Activated T-cell treated with anti-CD3 and anti-CD28 coated beads for 48 hours (primary cell): ENCODE data around the gene CCDC148.
"Not testable (repeated sequence)": the region's sequence is repeated elsewhere in the genome, so short reads cannot be mapped to it uniquely, and the experiment has no call there.

Experiments
- DNase-seq: peaks from one replicate; pipeline ENCODE4 v3.0.0-alpha.2; 2020; ENCODE audit warnings: low read depth

Gene CCDC148

DNA sequence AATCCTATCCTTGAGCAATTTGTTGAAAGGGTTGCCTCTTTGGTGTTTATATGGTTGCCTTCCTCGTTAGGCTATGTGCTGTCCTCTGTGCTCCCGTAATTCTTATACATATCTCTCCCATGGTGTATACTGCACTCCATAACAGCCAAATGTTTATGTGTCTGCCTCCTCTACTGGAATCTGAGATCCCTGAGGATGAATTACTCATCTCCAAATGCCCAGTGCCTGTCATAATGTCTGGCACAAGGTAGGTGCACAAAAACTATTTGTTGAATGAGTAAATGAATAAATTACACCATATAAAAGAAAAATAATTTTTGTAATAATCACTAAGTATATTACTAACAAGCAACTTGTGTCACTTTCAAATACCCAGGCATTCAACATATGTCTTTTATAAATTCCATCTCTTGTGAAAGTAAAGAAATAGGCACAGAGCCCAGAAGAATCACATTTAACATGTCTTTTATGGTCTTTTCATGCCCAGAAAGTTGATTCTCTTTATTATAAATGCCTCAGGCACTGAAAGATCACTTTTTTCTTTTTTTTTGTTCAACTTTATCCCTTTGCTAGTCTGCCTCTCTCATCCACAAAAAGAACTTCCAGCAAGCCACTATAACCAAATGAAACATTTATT, 164.9 kb downstream of the CCDC148 start:
- DNase-seq: no peak

DNA sequence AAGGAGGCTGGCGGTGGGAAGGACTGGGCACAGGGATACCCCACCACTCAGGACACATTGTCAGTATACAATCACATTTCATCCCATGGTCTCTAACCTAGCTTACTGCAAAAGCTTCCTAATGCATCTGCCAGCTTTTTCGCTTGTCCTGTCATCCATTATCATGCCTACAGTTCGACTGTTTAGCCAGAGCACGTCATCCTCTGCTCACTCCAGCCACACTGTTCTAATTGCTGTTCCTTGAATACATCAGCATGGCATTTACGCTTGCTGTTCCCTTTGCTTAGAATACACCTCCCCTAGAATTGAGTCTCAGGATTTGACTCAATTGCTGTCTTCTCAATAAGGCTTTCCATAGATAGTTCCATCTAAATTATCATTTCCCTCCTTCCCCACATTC, 166.3 kb downstream of the CCDC148 start:
- DNase-seq: no peak

- DNase-seq: no peak
Measured at GRCh38 chr2:158276619-158277471, 179.7 kb downstream of the CCDC148 start.

GRCh38 chr2:158273791-158274190, 182.8 kb downstream of the CCDC148 start:
- no peak for DNase-seq

- DNase-seq: no peak
Measured at GRCh38 chr2:158270536-158270935, 186.0 kb downstream of the CCDC148 start.

GRCh38 chr2:158269143-158269542, 187.4 kb downstream of the CCDC148 start:
- no peak for DNase-seq

GRCh38 chr2:158266111-158266510, 190.4 kb downstream of the CCDC148 start:
- no peak for DNase-seq

GRCh38 chr2:158255257-158255656, 201.3 kb downstream of the CCDC148 start:
- no peak for DNase-seq

DNA sequence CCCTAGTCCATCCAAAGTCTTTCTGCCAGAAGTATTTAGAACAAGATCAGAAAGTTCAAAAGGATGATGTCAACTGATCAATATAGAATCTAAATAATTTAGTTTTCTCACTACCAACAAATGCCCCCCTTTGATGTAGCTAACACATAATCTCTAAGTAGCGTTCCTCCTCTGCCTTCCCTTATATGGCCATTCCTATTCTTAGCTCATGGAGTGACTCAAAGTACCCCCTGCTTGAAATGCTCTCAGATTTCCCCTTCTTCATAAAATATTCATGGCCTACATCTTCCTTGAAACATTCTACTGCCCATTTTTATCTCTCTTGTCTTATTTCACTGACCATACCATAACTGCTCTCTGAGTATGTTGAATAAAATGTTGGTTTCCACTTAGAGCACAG, 203.4 kb downstream of the CCDC148 start:
- DNase-seq: no peak

DNA sequence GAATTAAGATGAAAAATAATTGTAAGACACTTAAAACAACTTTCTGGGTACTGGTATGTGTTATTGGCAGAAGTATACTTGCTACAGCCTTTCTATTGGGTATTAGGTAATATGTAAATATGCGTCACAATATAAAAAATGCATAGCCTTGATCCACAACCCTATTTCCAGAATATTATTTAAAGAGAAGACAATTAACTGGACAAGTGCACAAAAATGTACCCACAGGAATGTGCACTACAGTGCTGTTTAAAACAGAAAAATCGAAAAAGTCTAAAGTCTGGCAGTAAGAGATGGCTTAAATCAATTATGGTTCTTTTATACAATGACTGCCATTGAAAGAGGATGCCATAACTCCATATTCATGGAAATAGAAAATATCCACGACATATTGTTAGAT, 205.2 kb downstream of the CCDC148 start:
- DNase-seq: no peak

DNA sequence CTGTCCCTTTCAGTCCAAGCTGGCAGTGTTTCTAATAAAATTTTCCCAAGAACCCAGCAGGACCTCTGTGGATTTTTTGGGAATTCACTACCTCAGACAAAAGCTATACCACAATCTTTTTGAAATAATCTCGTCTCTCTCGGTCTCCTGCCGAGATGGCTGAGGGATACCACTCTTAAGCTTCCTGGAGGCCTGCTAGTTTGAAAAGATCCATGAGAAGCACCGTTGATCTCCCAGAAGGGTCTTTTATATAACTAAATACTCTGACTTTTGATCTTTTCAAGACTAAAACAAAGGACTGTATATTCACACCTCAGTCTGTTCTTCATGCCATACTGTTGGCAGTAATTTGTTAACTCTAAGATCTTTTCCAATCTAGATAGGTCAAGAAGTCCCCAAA, 213.2 kb downstream of the CCDC148 start:
- DNase-seq: no peak

DNA sequence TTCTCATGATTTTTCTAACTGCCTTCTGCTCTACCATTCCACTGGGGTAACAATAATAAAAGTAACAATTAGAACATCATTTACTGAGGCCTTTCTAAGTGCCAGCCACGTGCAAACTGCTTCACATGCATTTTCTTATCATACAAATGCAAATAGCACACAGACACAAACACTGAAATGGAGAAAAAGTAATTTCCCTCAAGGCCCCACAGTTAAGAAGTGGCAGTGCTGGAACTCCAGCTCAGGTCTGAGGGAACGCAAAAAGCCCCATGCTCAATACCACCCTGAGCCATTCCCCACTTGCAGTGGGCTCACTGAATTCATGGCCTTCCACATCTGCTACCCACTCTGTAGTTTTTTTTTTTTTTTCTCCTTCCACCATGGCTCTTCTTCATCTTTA, 214.3 kb downstream of the CCDC148 start:
- DNase-seq: no peak

DNA sequence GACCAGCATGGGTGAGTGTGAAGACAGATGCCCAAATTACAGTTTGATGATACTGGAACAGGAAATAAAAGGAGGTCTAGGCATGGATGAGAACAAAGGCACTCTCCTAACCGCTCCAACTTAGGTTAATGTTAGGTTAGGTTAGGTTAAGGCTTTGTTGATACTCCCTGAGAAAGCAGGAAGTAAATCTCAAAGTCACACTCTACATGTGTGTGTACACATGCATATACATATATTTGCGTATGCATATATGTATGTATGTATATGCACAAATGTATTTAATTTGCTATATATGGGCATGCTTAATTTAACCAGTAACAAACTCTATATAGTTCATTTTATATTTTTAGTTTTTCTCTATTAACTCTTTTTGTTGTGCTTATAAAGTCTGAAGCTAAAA, 215.6 kb downstream of the CCDC148 start:
- DNase-seq: no peak

GRCh38 chr2:158239271-158239670, 217.3 kb downstream of the CCDC148 start:
- no peak for DNase-seq

DNA sequence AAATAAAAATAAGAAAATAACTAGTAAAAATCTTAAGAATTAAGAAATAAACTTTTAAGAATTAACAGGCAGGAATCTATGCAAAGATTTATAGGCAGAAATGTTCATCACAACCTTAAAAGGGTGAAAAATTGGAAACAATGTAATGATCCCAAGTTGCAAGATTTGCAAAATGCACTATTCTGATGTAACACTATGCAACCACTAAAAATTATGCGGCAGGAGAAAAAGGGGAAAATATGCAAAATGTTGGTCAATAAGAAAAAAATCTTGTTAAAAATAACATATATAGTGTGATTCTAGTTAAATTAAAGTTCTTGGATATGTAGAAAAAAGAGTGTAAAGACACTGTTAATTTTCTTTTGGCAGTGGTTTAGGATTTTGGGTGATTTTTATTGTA, 222.1 kb downstream of the CCDC148 start:
- no peak for DNase-seq

DNA sequence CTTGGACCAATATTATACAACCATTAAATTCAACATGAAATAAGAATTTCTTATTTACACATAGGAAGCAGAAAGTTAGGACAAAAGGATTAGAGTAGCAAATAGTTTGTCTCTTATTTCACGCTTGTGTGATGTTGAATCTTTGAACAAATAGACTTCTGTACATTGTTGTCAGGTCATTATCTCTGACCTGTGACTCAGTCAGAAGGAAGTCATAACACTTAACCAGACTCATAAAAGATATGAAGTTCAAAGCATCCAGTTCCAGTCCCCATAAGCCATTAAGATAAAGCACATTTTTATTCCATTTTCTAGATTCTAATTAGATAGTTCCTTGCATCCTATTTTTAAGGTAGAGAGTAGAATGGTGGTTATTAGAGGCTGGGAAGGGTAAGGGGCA, 224.1 kb downstream of the CCDC148 start:
- no peak for DNase-seq

GRCh38 chr2:158228943-158229508, 227.5 kb downstream of the CCDC148 start:
- no peak for DNase-seq

DNA sequence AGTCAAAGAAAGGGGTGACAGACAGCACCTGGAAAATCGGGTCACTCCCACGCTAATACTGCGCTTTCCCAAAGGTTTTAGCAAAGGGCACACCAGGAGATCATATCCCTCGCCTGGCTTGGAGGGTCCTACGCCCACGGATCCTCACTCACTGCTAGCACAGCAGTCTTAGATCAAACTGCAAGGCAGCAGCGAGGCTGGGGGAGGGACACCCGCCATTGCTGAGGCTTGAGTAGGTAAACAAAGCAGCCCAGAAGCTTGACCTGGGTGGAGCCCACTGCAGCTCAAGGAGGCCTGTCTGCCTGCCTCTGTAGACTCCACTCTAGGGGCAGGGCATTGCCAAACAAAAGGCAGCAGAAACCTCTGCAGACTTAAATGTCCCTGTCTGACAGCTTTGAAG, 233.5 kb downstream of the CCDC148 start:
- DNase-seq: not testable (repeated sequence)

GRCh38 chr2:158221063-158222020, 235.2 kb downstream of the CCDC148 start:
- DNase-seq: no peak

GRCh38 chr2:158217593-158217992, 239.0 kb downstream of the CCDC148 start:
- no peak for DNase-seq

DNA sequence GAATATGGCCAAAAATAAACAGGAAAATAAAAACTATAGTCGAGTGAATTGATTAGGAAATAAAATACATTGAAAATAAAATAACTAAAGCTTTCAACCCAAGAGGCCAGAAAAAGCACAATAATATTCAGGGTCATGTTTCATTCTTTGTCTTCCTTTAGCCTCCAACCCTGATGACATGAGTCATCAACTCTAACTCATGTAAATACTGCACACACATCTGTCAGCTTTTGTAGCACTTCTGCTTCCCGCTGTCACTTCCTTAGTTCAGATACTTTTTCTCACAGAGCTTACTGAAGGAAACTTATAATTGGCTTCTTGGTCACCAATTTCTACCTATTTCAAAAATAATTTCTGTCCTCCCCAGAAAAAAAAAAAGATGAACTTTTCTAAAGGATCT, 242.1 kb downstream of the CCDC148 start:
- DNase-seq: no peak

DNA sequence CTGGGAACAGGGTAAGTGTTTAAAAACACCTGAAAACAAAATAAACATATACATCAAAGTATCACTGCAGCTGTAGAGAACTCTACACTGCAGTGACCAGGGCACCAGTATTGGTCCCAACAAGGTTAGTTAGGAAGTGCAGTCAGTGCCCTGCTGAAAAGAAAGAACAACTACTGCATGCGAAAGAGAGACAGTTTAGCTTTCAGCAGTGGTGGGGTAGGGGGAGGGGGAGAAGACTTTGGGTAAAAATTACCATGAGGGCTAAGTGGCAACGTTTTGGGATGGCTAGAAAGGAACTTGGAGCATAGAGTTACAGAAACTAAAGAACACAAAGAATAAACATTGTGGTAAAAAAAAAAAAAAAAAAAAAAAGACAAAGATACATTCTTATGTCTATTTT, 242.8 kb downstream of the CCDC148 start:
- DNase-seq: no peak
